Measurements from ENCODE around the gene HSFX2.

DNA sequence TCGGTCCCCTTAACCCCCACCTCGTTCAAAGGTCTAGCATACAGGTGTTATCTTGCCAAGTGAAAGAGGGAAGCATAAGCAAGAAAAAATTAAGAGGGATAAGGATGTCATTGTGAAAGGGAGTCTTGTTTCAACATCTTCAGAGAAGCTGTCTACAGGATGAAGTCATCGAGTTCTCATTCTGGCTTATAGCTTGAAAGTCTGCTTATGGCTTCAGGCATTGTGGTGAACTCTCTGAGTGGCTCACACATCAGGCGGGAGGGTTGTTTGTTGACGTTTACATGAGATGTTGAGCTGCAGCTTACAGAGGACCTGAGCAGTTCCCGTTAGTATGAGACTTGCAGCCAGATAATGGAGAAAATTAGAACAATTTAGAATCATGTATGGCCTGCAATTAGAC is 24.4 kb downstream of the HSFX2 start:
- TF ChIP-seq, protein P1, sequence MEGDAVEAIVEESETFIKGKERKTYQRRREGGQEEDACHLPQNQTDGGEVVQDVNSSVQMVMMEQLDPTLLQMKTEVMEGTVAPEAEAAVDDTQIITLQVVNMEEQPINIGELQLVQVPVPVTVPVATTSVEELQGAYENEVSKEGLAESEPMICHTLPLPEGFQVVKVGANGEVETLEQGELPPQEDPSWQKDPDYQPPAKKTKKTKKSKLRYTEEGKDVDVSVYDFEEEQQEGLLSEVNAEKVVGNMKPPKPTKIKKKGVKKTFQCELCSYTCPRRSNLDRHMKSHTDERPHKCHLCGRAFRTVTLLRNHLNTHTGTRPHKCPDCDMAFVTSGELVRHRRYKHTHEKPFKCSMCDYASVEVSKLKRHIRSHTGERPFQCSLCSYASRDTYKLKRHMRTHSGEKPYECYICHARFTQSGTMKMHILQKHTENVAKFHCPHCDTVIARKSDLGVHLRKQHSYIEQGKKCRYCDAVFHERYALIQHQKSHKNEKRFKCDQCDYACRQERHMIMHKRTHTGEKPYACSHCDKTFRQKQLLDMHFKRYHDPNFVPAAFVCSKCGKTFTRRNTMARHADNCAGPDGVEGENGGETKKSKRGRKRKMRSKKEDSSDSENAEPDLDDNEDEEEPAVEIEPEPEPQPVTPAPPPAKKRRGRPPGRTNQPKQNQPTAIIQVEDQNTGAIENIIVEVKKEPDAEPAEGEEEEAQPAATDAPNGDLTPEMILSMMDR (IDR thresholded peaks at IDR 0.05): no peak
- no peak for TF ChIP-seq POLR2A (IDR thresholded peaks at IDR 0.05)

Data from right lobe of liver (tissue), 4 donors.